B cell (primary cell): ENCODE data around the gene ERAP2.

Experiments
- CTCF ChIP-seq: fragments of 200-600 bp; IDR thresholded peaks from one replicate; pipeline ENCODE4 v1.8.0; 2022; ENCODE audit warnings: antibody characterized with exemption, mild to moderate bottlenecking
- EZH2 ChIP-seq: IDR thresholded peaks from 2 replicates; pipeline ENCODE4 v1.6.1; 2012; ENCODE audit warnings: borderline replicate concordance, low read depth, mild to moderate bottlenecking, moderate library complexity, low read length; ENCODE audit not compliant: insufficient read depth, poor library complexity, severe bottlenecking

GRCh38 chr5:96958977-96959376 lies 82.7 kb downstream of the ERAP2 start:
- TF ChIP-seq EZH2 (no peak), CTCF (no peak)
